GM18508 (cell line): Measurements from ENCODE around the gene TMEM235.
"Not testable (repeated sequence)": the region's sequence is repeated elsewhere in the genome, so short reads cannot be mapped to it uniquely, and the experiment has no call there.

Experiments used
- ATAC-seq: cut with Tn5 transposase; IDR thresholded peaks from one replicate; pipeline ENCODE4 v1.9.1; 2021; ENCODE audit warnings: moderate number of reproducible peaks; ENCODE audit not compliant: insufficient read depth, unreplicated experiment

The TMEM235 gene

GRCh38 chr17:78214706-78215061 is 16.7 kb upstream of the TMEM235 start:
- ATAC-seq, result no peak

GRCh38 chr17:78219396-78220150 is 11.9 kb upstream of the TMEM235 start:
- no peak for ATAC-seq

- no peak for ATAC-seq
Measured at GRCh38 chr17:78223061-78223460, 8.4 kb upstream of the TMEM235 start.

GRCh38 chr17:78223765-78224164 is 7.7 kb upstream of the TMEM235 start:
- ATAC-seq, result no peak

GRCh38 chr17:78224231-78225087 is 7.0 kb upstream of the TMEM235 start:
- ATAC-seq, result no peak

- no peak for ATAC-seq
Measured at GRCh38 chr17:78225088-78225865, 6.2 kb upstream of the TMEM235 start.

- no peak for ATAC-seq
Measured at GRCh38 chr17:78226055-78226758, 5.2 kb upstream of the TMEM235 start.

GRCh38 chr17:78226759-78227454 is 4.5 kb upstream of the TMEM235 start:
- ATAC-seq, result no peak

GRCh38 chr17:78227455-78227916 is 3.9 kb upstream of the TMEM235 start:
- no peak for ATAC-seq

- ATAC-seq, result no peak
Measured at GRCh38 chr17:78228176-78228575, 3.3 kb upstream of the TMEM235 start.

- ATAC-seq, result no peak
Measured at GRCh38 chr17:78230252-78230962, 1.0 kb upstream of the TMEM235 start.

GRCh38 chr17:78231991-78232858 is 794 bp downstream of the TMEM235 start:
- no peak for ATAC-seq

GRCh38 chr17:78232859-78233173 is 1.4 kb downstream of the TMEM235 start:
- ATAC-seq, result no peak

- no peak for ATAC-seq
Measured at GRCh38 chr17:78233678-78234077, 2.2 kb downstream of the TMEM235 start.

GRCh38 chr17:78234261-78234865 is 2.9 kb downstream of the TMEM235 start:
- no peak for ATAC-seq

- not testable (repeated sequence) for ATAC-seq
Measured at GRCh38 chr17:78235022-78235421, 3.6 kb downstream of the TMEM235 start.

GRCh38 chr17:78235885-78236284 is 4.5 kb downstream of the TMEM235 start:
- no peak for ATAC-seq
